Stimulated activated CD8-positive, alpha-beta memory T cell treated with anti-CD3 and anti-CD28 coated beads, Interleukin-2, amount 100 ng/mL, for 1 hour (primary cell): ENCODE results near the gene NMNAT2.

Experiments used
- DNase-seq, 2 donors: peaks; one replicate each; pipeline ENCODE4 v3.0.0-alpha.2; 2020; ENCODE audit warnings: low read depth in 2 of 2

The NMNAT2 gene

DNA sequence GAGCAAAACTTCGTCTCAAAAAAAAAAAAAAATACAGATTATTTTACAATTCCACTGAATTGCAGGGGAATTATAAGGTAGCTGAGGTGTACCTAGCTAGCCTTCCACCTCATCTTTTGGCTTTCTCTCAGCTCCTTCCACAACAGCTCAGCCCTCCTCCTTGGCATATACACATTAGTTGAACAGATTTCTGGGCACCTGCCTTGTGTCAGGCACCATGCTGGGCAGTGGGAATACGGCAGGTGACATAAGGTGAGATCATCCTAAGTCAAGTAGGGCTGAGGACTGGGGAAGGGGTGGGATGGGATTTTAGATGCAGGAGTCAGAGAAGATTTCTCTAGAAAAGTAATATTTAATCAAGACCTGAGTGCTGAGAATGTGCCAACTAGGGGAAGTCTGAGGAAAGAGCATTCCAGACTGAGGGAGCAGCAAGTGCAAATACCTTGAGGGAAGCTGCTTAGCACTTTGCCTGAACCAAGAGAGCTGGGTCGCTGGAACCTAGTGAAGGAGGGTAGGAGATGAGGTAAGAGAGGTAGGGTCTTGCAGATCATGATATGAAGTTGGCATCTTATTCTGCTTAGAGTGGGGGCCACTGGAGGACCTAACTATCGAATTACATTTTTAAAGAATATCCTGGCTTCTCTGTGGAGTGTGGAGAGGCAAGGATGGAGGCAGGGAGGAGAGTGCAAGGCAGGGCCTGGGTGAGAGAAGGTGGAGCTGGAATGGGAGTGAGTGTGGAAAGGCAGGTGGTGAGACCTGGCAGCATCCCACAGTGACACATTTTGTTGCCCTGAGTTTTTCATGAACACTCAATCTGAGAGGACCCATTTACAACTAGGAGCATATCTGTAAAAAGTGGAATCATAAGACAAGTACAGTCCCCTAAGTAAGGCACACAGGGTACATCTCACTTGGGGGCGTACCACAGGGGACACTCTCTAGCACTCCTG, 203.9 kb downstream of the NMNAT2 start:
- DNase-seq = no peak

DNA sequence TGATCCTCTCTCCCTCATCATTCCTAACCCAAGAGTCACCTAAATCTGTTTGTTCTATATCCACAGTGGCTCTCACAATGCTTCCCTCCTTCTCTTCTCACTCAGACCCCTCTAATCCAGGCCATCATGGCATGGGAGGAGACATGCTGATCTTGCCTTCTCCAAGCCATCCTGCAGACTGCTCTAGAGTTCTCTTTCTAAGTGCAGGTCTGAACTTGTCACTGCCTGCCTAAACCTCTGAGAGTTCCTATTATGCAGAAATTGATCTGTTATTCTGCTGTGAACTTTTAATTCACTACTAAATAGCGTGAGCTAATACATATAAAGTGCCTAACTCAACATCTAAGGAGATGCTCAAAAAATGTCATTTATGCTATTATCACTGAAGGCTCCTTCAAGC, 205.3 kb downstream of the NMNAT2 start:
- no peak for DNase-seq

- no peak for DNase-seq
These were observed 207.5 kb downstream of the NMNAT2 start for GRCh38 chr1:183210681-183211080.

DNA sequence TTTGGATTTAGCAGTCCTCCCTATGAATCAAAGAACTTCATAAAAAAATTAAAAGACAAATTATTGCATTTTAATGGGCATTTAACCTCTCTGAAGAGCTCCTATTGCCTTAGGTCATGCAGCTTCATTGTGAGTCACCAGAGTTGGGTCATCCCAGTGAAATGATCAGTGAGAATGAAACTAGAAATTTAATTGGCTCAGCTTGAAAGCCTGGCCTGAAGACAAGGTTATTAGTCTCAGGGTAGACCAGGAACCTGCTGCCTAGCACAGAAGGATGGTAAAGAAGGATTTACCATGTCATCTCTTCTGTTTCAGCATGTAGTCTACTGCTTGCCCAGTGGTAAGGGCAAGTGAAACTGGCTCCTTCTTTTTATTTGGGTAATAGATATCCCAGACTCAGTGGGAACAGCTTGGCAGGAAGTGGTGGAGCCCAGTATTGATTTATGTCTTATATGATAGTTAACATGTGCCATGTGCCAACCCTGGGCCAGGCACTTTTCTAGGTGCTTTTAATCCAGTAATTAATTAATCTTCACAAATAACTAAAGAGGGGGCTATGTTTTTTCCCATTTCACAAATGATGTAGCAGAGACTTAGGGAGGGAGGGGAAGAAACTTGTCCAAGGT, 208.5 kb downstream of the NMNAT2 start:
- no peak for DNase-seq

DNA sequence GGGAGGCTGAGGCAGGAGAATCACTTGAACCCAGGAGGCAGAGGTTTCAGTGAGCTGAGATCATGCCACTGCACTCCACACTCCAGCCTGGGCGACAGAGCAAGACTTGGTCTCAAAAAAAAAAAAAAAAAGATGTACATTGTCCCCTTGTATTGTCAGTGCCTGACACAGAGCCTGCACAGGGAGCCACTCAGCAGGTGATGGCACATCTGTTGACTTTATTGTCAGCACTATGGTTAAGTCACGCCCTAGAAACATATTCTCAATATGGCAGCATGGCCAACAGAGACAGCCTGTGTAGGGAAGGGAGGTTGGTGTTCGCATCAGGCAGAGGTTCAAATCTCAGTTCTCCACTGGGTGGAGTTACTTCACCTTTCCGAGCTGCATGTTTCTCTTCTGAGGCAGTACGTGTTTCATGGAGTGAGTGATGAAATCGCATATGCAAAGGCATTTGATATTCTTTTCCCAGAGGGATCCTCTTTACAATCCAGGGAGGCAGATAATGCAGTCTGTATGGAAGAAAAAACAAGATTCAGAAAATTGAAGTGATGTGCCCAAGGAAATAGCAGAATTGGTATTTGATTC, 211.6 kb downstream of the NMNAT2 start:
- no peak for DNase-seq

DNA sequence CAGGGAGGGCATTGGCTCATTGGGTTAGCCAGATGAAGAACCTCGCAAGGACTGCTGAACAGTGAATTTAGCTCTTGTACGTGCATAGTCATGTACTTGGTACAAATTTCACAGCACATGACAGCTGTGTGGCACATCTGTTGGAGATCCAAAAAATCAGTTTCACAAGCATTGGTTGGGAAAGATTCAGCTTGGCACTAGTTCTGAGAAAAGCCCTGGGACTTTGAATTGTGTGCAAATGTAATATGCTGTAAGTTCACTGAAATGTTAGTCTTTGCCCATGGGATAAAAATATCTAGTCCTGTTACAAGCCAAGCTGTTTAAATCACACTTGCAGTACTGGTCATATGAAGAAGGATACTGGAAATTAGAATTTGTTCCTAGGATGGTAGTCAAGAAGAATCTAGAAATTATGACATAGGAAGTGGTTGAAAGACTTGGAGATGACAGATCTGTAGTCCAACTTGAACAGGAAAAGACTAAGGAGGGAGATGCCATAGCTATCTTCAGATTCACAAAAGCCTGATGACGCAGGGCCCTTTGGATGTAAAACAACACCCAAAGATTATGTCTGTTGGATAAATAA, 212.9 kb downstream of the NMNAT2 start:
- no peak for DNase-seq

- DNase-seq = no peak
These were observed 215.1 kb downstream of the NMNAT2 start for GRCh38 chr1:183203094-183203493.

DNA sequence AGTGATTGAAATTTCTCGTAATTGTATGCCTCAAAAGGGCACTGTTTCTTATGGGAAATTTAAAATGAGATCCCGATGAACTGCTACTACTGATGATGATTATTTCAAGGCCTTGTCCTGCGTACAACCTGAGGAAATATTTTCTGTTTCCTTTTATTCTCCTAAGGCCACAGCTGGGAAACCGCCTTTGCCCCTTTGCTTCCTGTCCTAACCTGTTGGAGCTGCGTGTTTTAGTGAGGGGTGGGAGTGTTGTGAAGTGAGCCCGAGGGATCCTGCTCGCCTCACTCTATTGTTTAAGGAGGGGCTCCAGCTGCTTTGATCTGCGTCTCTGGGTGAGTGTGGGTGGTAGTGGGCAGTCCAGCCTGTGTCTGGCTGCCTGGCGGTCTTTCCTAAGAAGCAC, 217.7 kb downstream of the NMNAT2 start:
- DNase-seq = no peak

DNA sequence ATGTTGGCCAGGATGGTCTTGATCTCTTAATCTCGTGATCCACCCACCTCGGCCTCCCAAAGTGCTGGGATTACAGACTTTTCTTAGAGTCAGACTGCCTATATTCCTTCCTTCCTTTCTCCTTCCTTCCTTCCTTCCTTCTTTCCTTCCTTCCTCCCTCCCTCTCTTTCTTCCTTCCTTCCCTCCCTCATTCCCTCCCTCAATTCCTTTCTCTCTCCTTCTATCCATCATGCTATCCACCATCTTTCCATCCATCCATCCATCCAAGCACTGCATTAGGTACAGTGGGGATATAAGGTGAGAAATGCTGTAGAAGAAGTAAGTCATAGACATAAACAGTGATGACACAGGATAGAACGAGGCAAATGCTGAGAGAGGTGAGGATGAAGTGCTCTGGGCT, 218.9 kb downstream of the NMNAT2 start:
- no peak for DNase-seq

GRCh38 chr1:183198463-183198862, 219.7 kb downstream of the NMNAT2 start:
- DNase-seq = no peak
